ENCODE results near the gene IL27RA.
"Not testable (repeated sequence)": the region's sequence is repeated elsewhere in the genome, so short reads cannot be mapped to it uniquely, and the experiment has no call there.

IL27RA gene

GRCh38 chr19:14033946-14034345 is 2.4 kb downstream of the IL27RA start:
- no peak for DNase-seq

GRCh38 chr19:14035159-14035558 is 3.6 kb downstream of the IL27RA start:
- DNase-seq = not testable (repeated sequence)

- DNase-seq = no peak
Measured at GRCh38 chr19:14035706-14036105, 4.1 kb downstream of the IL27RA start.

GRCh38 chr19:14039181-14039580 is 7.6 kb downstream of the IL27RA start:
- no peak for DNase-seq

- peak; percentile 14 for DNase-seq
Measured at GRCh38 chr19:14042659-14043608, 11.4 kb downstream of the IL27RA start.

GRCh38 chr19:14047866-14048265 is 16.3 kb downstream of the IL27RA start:
- DNase-seq = not testable (repeated sequence)

- no peak for DNase-seq
Measured at GRCh38 chr19:14048443-14049153, 17.0 kb downstream of the IL27RA start.

- DNase-seq = no peak
Measured at GRCh38 chr19:14050512-14050911, 18.9 kb downstream of the IL27RA start.

- DNase-seq = not testable (repeated sequence)
Measured at GRCh38 chr19:14050961-14051360, 19.4 kb downstream of the IL27RA start.

GRCh38 chr19:14051980-14052379 is 20.4 kb downstream of the IL27RA start:
- no peak for DNase-seq

GRCh38 chr19:14052470-14052869 is 20.9 kb downstream of the IL27RA start:
- DNase-seq = no peak

- no peak for DNase-seq
Measured at GRCh38 chr19:14053032-14053431, 21.5 kb downstream of the IL27RA start.

- no peak for DNase-seq
Measured at GRCh38 chr19:14053500-14053899, 21.9 kb downstream of the IL27RA start.

GRCh38 chr19:14054099-14054498 is 22.5 kb downstream of the IL27RA start:
- DNase-seq = no peak

- DNase-seq = no peak
Measured at GRCh38 chr19:14054721-14055120, 23.2 kb downstream of the IL27RA start.

GRCh38 chr19:14055396-14055795 is 23.8 kb downstream of the IL27RA start:
- DNase-seq = no peak

GRCh38 chr19:14056069-14056666 is 24.6 kb downstream of the IL27RA start:
- DNase-seq = no peak

- DNase-seq = no peak
Measured at GRCh38 chr19:14056741-14057356, 25.3 kb downstream of the IL27RA start.

GRCh38 chr19:14058182-14059092 is 26.9 kb downstream of the IL27RA start:
- no peak for DNase-seq

GRCh38 chr19:14059093-14059480 is 27.5 kb downstream of the IL27RA start:
- no peak for DNase-seq

- DNase-seq = no peak
Measured at GRCh38 chr19:14059652-14060155, 28.1 kb downstream of the IL27RA start.

All from NCI-H345 (cell line).